B cell (primary cell): ENCODE data around the gene SERPINB6. TPM values are rescaled to one million over a fixed set of nuclear protein-coding genes. Genes with fewer than 3 reads are reported as not detected.

ENCODE experiments used
- ATAC-seq: fragments of 200-7000 bp; cut with Tn5 transposase; one replicate; pipeline ENCODE4 v1.10.0; 2021; ENCODE audit warnings: low read depth, mild to moderate bottlenecking, moderate number of reproducible peaks, moderate library complexity
- CTCF ChIA-PET: fragments of 350-600 bp; sonication (Branson Sonifier 250); formaldehyde crosslinking; loops from one replicate; lab custom pipeline; 2021; ENCODE audit warnings: antibody characterized with exemption, inconsistent platforms; lab: Charles Lee
- POLR2A ChIA-PET: fragments of 350-600 bp; sonication (Branson Sonifier 250); formaldehyde crosslinking; loops from one replicate; lab custom pipeline; 2021; ENCODE audit warnings: antibody characterized with exemption; lab: Charles Lee
- DNase-seq: peaks from one replicate; pipeline ENCODE4 v3.0.0; 2013
- H2AFZ ChIP-seq: 2 replicates; pipeline ENCODE4 v1.6.1; 2012; ENCODE audit warnings: mild to moderate bottlenecking, low read depth, low read length; ENCODE audit not compliant: insufficient read depth, poor library complexity, severe bottlenecking
- H3K27ac ChIP-seq, 2 donors: 1 replicate in 1 of 2; 2 replicates in 1 of 2; pipeline ENCODE4 v1.5.1; 2012 to 2013; ENCODE audit warnings: low read length in 2 of 2, mild to moderate bottlenecking in 2 of 2, moderate library complexity in 1 of 2
- H3K27me3 ChIP-seq, 4 experiments: fragments of 200-600 bp in 1 of 4; sonication (generic) in 1 of 4; replicated peaks in 1 of 4; 1 replicate in 2 of 4; 2 replicates in 2 of 4; pipeline versions ENCODE4 v1.6.1 to v1.7.0; 2013 to 2016; ENCODE audit warnings: low read length in 3 of 4, mild to moderate bottlenecking in 2 of 4, mixed read lengths in 1 of 4, moderate library complexity in 1 of 4; ENCODE audit not compliant: insufficient read depth in 4 of 4, control insufficient read depth in 3 of 4; ENCODE audit errors: control extremely low read depth in 1 of 4
- H3K36me3 ChIP-seq, 2 experiments: replicated peaks in 1 of 2; 1 replicate in 1 of 2; 2 replicates in 1 of 2; pipeline versions ENCODE4 v1.6.1 to v1.7.1; 2013; ENCODE audit warnings: low read length in 1 of 2; ENCODE audit not compliant: insufficient read depth in 2 of 2, control insufficient read depth in 1 of 2; ENCODE audit errors: control extremely low read depth in 1 of 2, extremely low read depth in 1 of 2
- H3K4me1 ChIP-seq, 2 donors: fragments of 200-600 bp in 1 of 2; sonication (generic) in 1 of 2; 1 replicate in 1 of 2; 2 replicates in 1 of 2; pipeline versions ENCODE4 v1.5.1 to v1.6.1; 2013 to 2017; ENCODE audit warnings: low read length in 2 of 2; ENCODE audit not compliant: control insufficient read depth in 2 of 2, insufficient read depth in 2 of 2
- H3K4me2 ChIP-seq: replicated peaks from 2 replicates; pipeline ENCODE3; 2012; ENCODE audit warnings: mild to moderate bottlenecking, low read depth, low read length; ENCODE audit not compliant: poor library complexity, severe bottlenecking
- H3K4me3 ChIP-seq, 5 experiments: fragments of 200-600 bp in 1 of 5; sonication (generic) in 1 of 5; 1 replicate in 3 of 5; 2 replicates in 2 of 5; pipeline versions ENCODE4 v1.5.1 to v1.7.0; 2011 to 2016; ENCODE audit warnings: low read length in 4 of 5, mild to moderate bottlenecking in 4 of 5, low read depth in 2 of 5, control low read depth in 1 of 5, moderate library complexity in 1 of 5; ENCODE audit not compliant: insufficient read depth in 1 of 5; ENCODE audit errors: control extremely low read depth in 1 of 5, extremely low read depth in 1 of 5
- H3K79me2 ChIP-seq: fragments of 200-600 bp; sonication (generic); one replicate; pipeline ENCODE4 v1.6.0; 2016; ENCODE audit warnings: low read length; ENCODE audit not compliant: control insufficient read depth, insufficient read depth
- H3K9ac ChIP-seq: fragments of 200-600 bp; sonication (generic); 2 replicates; pipeline ENCODE4 v1.6.1; 2017; ENCODE audit warnings: mild to moderate bottlenecking, low read length, moderate library complexity
- H3K9me3 ChIP-seq, 3 donors: one replicate each; pipeline versions ENCODE4 v1.6.1 to v1.7.1; 2013; ENCODE audit warnings: low read length in 2 of 3; ENCODE audit not compliant: control insufficient read depth in 2 of 3, insufficient read depth in 1 of 3; ENCODE audit errors: control extremely low read depth in 1 of 3
- H4K20me1 ChIP-seq: 2 replicates; pipeline ENCODE4 v1.6.0; 2012; ENCODE audit warnings: mild to moderate bottlenecking, low read length; ENCODE audit not compliant: insufficient read depth, control insufficient read depth, poor library complexity, severe bottlenecking
- H3K27ac Mint-ChIP-seq: one replicate; pipeline ENCODE4 v1.8.0; 2021; ENCODE audit warnings: mixed read lengths
- H3K27me3 Mint-ChIP-seq: one replicate; pipeline ENCODE4 v1.8.0; 2021; ENCODE audit warnings: mixed read lengths
- H3K4me1 Mint-ChIP-seq: one replicate; pipeline ENCODE4 v1.8.0; 2021; ENCODE audit warnings: mixed read lengths
- H3K4me3 Mint-ChIP-seq: one replicate; pipeline ENCODE4 v1.8.0; 2021; ENCODE audit warnings: mixed read lengths
- H3K9me3 Mint-ChIP-seq: one replicate; pipeline ENCODE4 v1.8.0; 2022; ENCODE audit warnings: mixed read lengths; ENCODE audit not compliant: insufficient read depth
- CTCF ChIP-seq: fragments of 200-600 bp; IDR thresholded peaks from one replicate; pipeline ENCODE4 v1.8.0; 2022; ENCODE audit warnings: antibody characterized with exemption, mild to moderate bottlenecking
- EZH2 ChIP-seq: IDR thresholded peaks from 2 replicates; pipeline ENCODE4 v1.6.1; 2012; ENCODE audit warnings: borderline replicate concordance, low read depth, mild to moderate bottlenecking, moderate library complexity, low read length; ENCODE audit not compliant: insufficient read depth, poor library complexity, severe bottlenecking
- WGBS: methylation state at CpG from one replicate; pipeline ENCODE4 v1.1.5; 2013; ENCODE audit warnings: missing lambda C conversion rate; ENCODE audit not compliant: insufficient coverage; 5-methylcytosine and 5-hydroxymethylcytosine counted together
- intact Hi-C: fragments of 100-400 bp; cut with micrococcal nuclease; formaldehyde crosslinking; loops from one replicate; pipeline ENCODE4 v1.10.0; 2022
- polyA plus RNA-seq: library from polyadenylated mRNA; depleted of rRNA; stranded (reverse); fragments of >200 nt; gene quantifications from 2 replicates; pipeline ENCODE4 v1.2.3, GENCODE V29; 2012
- total RNA-seq, 2 donors: library from RNA; stranded (reverse); fragments of 120-200 nt in 1 of 2; gene quantifications; 1 replicate in 1 of 2; 2 replicates in 1 of 2; pipeline versions ENCODE4 v1.2.3 to v1.2.4, GENCODE V29; 2013 to 2022

The SERPINB6 gene
- total and polyA plus RNA-seq, 2 donors (not counting 1 experiment from before 2014, with no cell fraction given): 35.2 to 58.5 TPM

GRCh38 chr6:2984738-2985406, 13.5 kb upstream of the SERPINB6 start:
- TF ChIP-seq EZH2: no peak
- TF ChIP-seq CTCF: no peak
- H3K36me3 ChIP-seq: no peaks in the 10 kb centered on the region
- H3K4me1 ChIP-seq: peaks cover 8 to 12% of the 10 kb centered on the region in 2 donors
- ATAC-seq (no peak), DNase-seq (no peak)
- no peaks in the 10 kb centered on the region for H3K9me3 Mint-ChIP-seq
- H4K20me1 ChIP-seq: no peaks in the 10 kb centered on the region
- intact Hi-C loops: loop anchor here (5.0 kb wide), 2 partner anchors 42 to 1032 kb away; no protein-coding TSS in a partner anchor
- WGBS: 97% methylated on average over 12 of the region's 12 CpGs
- no peak overlapping the region for H2AFZ ChIP-seq
- no peaks in the 10 kb centered on the region for H3K9me3 ChIP-seq
- H3K27ac Mint-ChIP-seq: no peak overlapping the region
- H3K27me3 ChIP-seq: peaks cover 0 to 16% (median 3%) of the 10 kb centered on the region in 4 experiments
- no peak overlapping the region for H3K27ac ChIP-seq
- H3K9ac ChIP-seq: no peak overlapping the region
- ChIA-PET POLR2A (interaction anchor here (0.6 kb wide), 1 partner anchor 118 kb away, joined by 3 read pairs; no protein-coding TSS in a partner anchor), CTCF (interaction anchor here (0.9 to 1.8 kb wide), 5 partner anchors 13 to 193 kb away, joined by 3 to 5 read pairs (median 4); partner anchors contain the start of gene SERPINB6)
- H3K4me2 ChIP-seq: no peak overlapping the region
- no peaks in the 10 kb centered on the region for H3K79me2 ChIP-seq
- peaks cover 22% of the 10 kb centered on the region for H3K27me3 Mint-ChIP-seq
- peaks cover 13% of the 10 kb centered on the region for H3K4me1 Mint-ChIP-seq
- H3K4me3 Mint-ChIP-seq: no peak overlapping the region
- H3K4me3 ChIP-seq: no peak overlapping the region

GRCh38 chr6:2982426-2983117, 11.2 kb upstream of the SERPINB6 start:
- TF ChIP-seq CTCF (no peak), EZH2 (no peak)
- H3K9me3 Mint-ChIP-seq: no peaks in the 10 kb centered on the region
- peak overlapping the region; percentile 27 for H3K27ac Mint-ChIP-seq
- no peaks in the 10 kb centered on the region for H3K9me3 ChIP-seq
- ATAC-seq: no peak
- H3K27ac ChIP-seq: no peak overlapping the region
- no peak overlapping the region for H2AFZ ChIP-seq
- DNase-seq: no peak
- H3K27me3 Mint-ChIP-seq: peaks cover 33% of the 10 kb centered on the region
- H3K4me3 Mint-ChIP-seq: no peak overlapping the region
- peaks cover 0 to 20% (median 3%) of the 10 kb centered on the region in 4 experiments for H3K27me3 ChIP-seq
- H3K9ac ChIP-seq: no peak overlapping the region
- H3K4me1 ChIP-seq: peaks cover 0 to 3% of the 10 kb centered on the region in 2 donors
- H3K36me3 ChIP-seq: no peaks in the 10 kb centered on the region
- no peaks in the 10 kb centered on the region for H4K20me1 ChIP-seq
- ChIA-PET CTCF (interaction anchor here (1.8 kb wide), 1 partner anchor 30 kb away, joined by 4 read pairs; no protein-coding TSS in a partner anchor), POLR2A (no interaction called here)
- no peak overlapping the region for H3K4me2 ChIP-seq
- intact Hi-C loops: no loop called here
- no peaks in the 10 kb centered on the region for H3K79me2 ChIP-seq
- no peak overlapping the region for H3K4me3 ChIP-seq
- 96% methylated on average over 4 of the region's 4 CpGs for WGBS
- peaks cover 3% of the 10 kb centered on the region for H3K4me1 Mint-ChIP-seq
